Thyroid gland (tissue), 4 donors: ENCODE measurements around the gene PLD2.

Experiments used
- POLR2A ChIP-seq, 2 donors: fragments of 450-650 bp; IDR thresholded peaks; one replicate each; pipeline ENCODE4 v1.6.1; 2017; ENCODE audit warnings: antibody characterized with exemption in 2 of 2, mild to moderate bottlenecking in 2 of 2, moderate library complexity in 1 of 2
- TF ChIP-seq, protein P1 (sequence below), 6 experiments: fragments of 200-600 bp in 3 of 6; fragments of 450-650 bp in 3 of 6; sonication (generic) in 3 of 6; IDR thresholded peaks; one replicate each; pipeline ENCODE4 v1.5.1; 2016 to 2019; ENCODE audit warnings: antibody characterized with exemption in 6 of 6, mild to moderate bottlenecking in 2 of 6, inconsistent platforms in 1 of 6, moderate library complexity in 1 of 6

DNA sequence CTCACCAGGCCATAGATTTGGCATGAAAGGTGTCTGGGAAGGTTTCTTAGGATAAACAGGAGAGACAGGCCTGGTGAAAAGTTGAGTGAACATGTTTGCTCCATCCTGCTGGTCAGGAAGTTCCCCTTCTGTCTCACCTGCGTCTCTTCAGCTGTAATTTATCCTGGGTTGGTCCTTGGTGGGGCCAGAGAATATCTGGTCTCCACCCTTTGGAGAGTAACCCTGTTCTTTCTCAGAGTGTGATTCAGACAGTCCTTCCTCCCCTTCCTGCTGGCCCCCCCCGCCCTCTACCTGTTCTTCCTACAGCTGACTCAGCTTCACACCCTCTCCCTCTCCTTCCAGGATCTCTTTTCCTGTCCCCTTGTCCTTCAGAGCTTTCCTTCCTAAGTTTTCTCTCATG lies 43.3 kb downstream of the PLD2 start:
- TF ChIP-seq, protein P1, sequence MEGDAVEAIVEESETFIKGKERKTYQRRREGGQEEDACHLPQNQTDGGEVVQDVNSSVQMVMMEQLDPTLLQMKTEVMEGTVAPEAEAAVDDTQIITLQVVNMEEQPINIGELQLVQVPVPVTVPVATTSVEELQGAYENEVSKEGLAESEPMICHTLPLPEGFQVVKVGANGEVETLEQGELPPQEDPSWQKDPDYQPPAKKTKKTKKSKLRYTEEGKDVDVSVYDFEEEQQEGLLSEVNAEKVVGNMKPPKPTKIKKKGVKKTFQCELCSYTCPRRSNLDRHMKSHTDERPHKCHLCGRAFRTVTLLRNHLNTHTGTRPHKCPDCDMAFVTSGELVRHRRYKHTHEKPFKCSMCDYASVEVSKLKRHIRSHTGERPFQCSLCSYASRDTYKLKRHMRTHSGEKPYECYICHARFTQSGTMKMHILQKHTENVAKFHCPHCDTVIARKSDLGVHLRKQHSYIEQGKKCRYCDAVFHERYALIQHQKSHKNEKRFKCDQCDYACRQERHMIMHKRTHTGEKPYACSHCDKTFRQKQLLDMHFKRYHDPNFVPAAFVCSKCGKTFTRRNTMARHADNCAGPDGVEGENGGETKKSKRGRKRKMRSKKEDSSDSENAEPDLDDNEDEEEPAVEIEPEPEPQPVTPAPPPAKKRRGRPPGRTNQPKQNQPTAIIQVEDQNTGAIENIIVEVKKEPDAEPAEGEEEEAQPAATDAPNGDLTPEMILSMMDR (IDR thresholded peaks at IDR 0.05) = no peak
- TF ChIP-seq POLR2A (IDR thresholded peaks at IDR 0.05) = no peak
